Forelimb muscle (tissue), 1 donor: ENCODE measurements around the gene B3GNT5. TPM values are rescaled to one million over a fixed set of nuclear protein-coding genes. Genes with fewer than 3 reads are reported as not detected.

Experiments used
- DNase-seq: peaks from one replicate; pipeline ENCODE4 v3.0.0-alpha.2; 2013; ENCODE audit warnings: low read depth
- polyA plus RNA-seq: library from polyadenylated mRNA; unstranded; fragments of 120-200 nt; gene quantifications from one replicate; pipeline ENCODE4 v1.2.1, GENCODE V29; 2013; ENCODE audit not compliant: insufficient read length

The B3GNT5 gene
- polyA plus RNA-seq, 1 donor, result 9.2 TPM

- no peak for DNase-seq
Measured at GRCh38 chr3:183290216-183290615, 37.2 kb downstream of the B3GNT5 start.

- no peak for DNase-seq
Measured at GRCh38 chr3:183291497-183292031, 38.5 kb downstream of the B3GNT5 start.

- DNase-seq, result no peak
Measured at GRCh38 chr3:183293966-183294365, 40.9 kb downstream of the B3GNT5 start.

- no peak for DNase-seq
Measured at GRCh38 chr3:183295211-183295610, 42.2 kb downstream of the B3GNT5 start.

- no peak for DNase-seq
Measured at GRCh38 chr3:183296944-183297343, 43.9 kb downstream of the B3GNT5 start.

- no peak for DNase-seq
Measured at GRCh38 chr3:183298701-183299153, 45.7 kb downstream of the B3GNT5 start.

- no peak for DNase-seq
Measured at GRCh38 chr3:183299976-183300375, 46.9 kb downstream of the B3GNT5 start.

- DNase-seq, result no peak
Measured at GRCh38 chr3:183300996-183301562, 48.0 kb downstream of the B3GNT5 start.

GRCh38 chr3:183301937-183302580, 49.0 kb downstream of the B3GNT5 start:
- no peak for DNase-seq

GRCh38 chr3:183303690-183304089, 50.6 kb downstream of the B3GNT5 start:
- no peak for DNase-seq

- peak; percentile 35 for DNase-seq
Measured at GRCh38 chr3:183306798-183307671, 54.0 kb downstream of the B3GNT5 start.

GRCh38 chr3:183307749-183308148, 54.7 kb downstream of the B3GNT5 start:
- DNase-seq, result no peak

- DNase-seq, result no peak
Measured at GRCh38 chr3:183308751-183309150, 55.7 kb downstream of the B3GNT5 start.

GRCh38 chr3:183309276-183309675, 56.2 kb downstream of the B3GNT5 start:
- no peak for DNase-seq

- DNase-seq, result no peak
Measured at GRCh38 chr3:183310936-183311335, 57.9 kb downstream of the B3GNT5 start.

- DNase-seq, result no peak
Measured at GRCh38 chr3:183312433-183312832, 59.4 kb downstream of the B3GNT5 start.

GRCh38 chr3:183313351-183313750, 60.3 kb downstream of the B3GNT5 start:
- DNase-seq, result no peak

GRCh38 chr3:183313764-183314163, 60.7 kb downstream of the B3GNT5 start:
- DNase-seq, result no peak

- no peak for DNase-seq
Measured at GRCh38 chr3:183315739-183316138, 62.7 kb downstream of the B3GNT5 start.

GRCh38 chr3:183317271-183317670, 64.2 kb downstream of the B3GNT5 start:
- no peak for DNase-seq

- no peak for DNase-seq
Measured at GRCh38 chr3:183317886-183318865, 65.1 kb downstream of the B3GNT5 start.
